HG03439 (cell line): ENCODE measurements around the gene ARRB1.

Experiments
- ATAC-seq: cut with Tn5 transposase; IDR thresholded peaks from one replicate; pipeline ENCODE4 v1.9.1; 2021; ENCODE audit warnings: mild to moderate bottlenecking, moderate library complexity; ENCODE audit not compliant: unreplicated experiment

Gene ARRB1

GRCh38 chr11:75302371-75302770, 49.1 kb downstream of the ARRB1 start:
- ATAC-seq, result no peak

GRCh38 chr11:75301601-75302345, 49.7 kb downstream of the ARRB1 start:
- ATAC-seq, result no peak

- ATAC-seq, result no peak
These were observed 50.3 kb downstream of the ARRB1 start for GRCh38 chr11:75301131-75301530.

GRCh38 chr11:75298976-75299260, 52.5 kb downstream of the ARRB1 start:
- ATAC-seq, result no peak

- no peak for ATAC-seq
These were observed 53.1 kb downstream of the ARRB1 start for GRCh38 chr11:75298191-75298975.

- no peak for ATAC-seq
These were observed 57.6 kb downstream of the ARRB1 start for GRCh38 chr11:75293903-75294302.

GRCh38 chr11:75292943-75293342, 58.5 kb downstream of the ARRB1 start:
- no peak for ATAC-seq

- ATAC-seq, result no peak
These were observed 59.7 kb downstream of the ARRB1 start for GRCh38 chr11:75291741-75292140.

GRCh38 chr11:75289919-75290318, 61.5 kb downstream of the ARRB1 start:
- ATAC-seq, result no peak

GRCh38 chr11:75289511-75289760, 62.0 kb downstream of the ARRB1 start:
- ATAC-seq, result no peak

- ATAC-seq, result no peak
These were observed 63.9 kb downstream of the ARRB1 start for GRCh38 chr11:75287579-75287978.

GRCh38 chr11:75286826-75287465, 64.5 kb downstream of the ARRB1 start:
- ATAC-seq, result no peak

- no peak for ATAC-seq
These were observed 65.6 kb downstream of the ARRB1 start for GRCh38 chr11:75285776-75286360.

GRCh38 chr11:75283391-75283931, 68.0 kb downstream of the ARRB1 start:
- no peak for ATAC-seq

GRCh38 chr11:75281469-75282095, 69.9 kb downstream of the ARRB1 start:
- no peak for ATAC-seq

- no peak for ATAC-seq
These were observed 70.5 kb downstream of the ARRB1 start for GRCh38 chr11:75280770-75281468.

- ATAC-seq, result no peak
These were observed 71.2 kb downstream of the ARRB1 start for GRCh38 chr11:75280227-75280701.

- ATAC-seq, result no peak
These were observed 72.2 kb downstream of the ARRB1 start for GRCh38 chr11:75279273-75279672.

- ATAC-seq, result no peak
These were observed 73.3 kb downstream of the ARRB1 start for GRCh38 chr11:75277991-75278790.
